AG04449 (cell line): ENCODE results near the gene THAP12.

ENCODE experiments used
- CTCF ChIA-PET: fragments of 350-600 bp; formaldehyde crosslinking; extraction: SDS; loops from one replicate; lab custom pipeline; 2021; ENCODE audit warnings: antibody characterized with exemption; lab: Yijun Ruan, JAX
- POLR2A ChIA-PET: fragments of 400-600, 350-600 bp; formaldehyde crosslinking; extraction: SDS; loops from one replicate; lab custom pipeline; 2020; ENCODE audit warnings: antibody characterized with exemption, inconsistent platforms; lab: Yijun Ruan, JAX
- DNase-seq: peaks from one replicate; pipeline ENCODE4 v3.0.0-alpha.2; 2010; ENCODE audit warnings: low read depth, low spot score
- H3K4me3 ChIP-seq: 2 replicates; pipeline ENCODE4 v1.5.1; 2011; ENCODE audit warnings: low read depth, mild to moderate bottlenecking, control low read depth, low read length
- TF ChIP-seq, protein P1 (sequence below): IDR thresholded peaks from one replicate; pipeline ENCODE4 v1.5.1; 2011; ENCODE audit warnings: mild to moderate bottlenecking, moderate library complexity, low read length, control low read depth, inconsistent platforms; ENCODE audit not compliant: insufficient read depth; ENCODE audit errors: missing control alignments

Gene THAP12

DNA sequence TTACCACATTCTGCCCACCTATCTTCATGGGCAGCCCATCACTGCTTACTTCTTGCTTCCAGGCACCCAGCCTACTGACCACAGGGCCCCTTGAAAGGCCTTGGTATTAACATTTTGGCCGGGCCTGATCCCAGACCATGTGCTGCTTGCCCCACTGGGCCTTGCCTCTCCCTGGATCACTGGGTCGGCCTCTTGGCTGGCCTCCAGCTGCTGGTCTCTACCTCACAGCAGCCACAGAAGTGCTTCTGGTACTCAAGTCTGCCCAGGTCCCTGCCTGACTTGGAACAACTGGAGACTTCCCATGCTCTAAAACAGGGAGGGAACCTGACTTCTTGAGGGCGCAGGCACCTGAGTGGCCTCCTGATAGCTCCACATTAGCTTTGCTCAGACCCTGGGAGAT, 63.6 kb downstream of the THAP12 start:
- CTCF ChIA-PET = interaction anchor here (0.8 to 13.1 kb wide), 16 partner anchors 7 to 595 kb away, joined by 3 to 207 read pairs (median 5); partner anchors contain the start of gene WNT11
- POLR2A ChIA-PET = no interaction called here
- TF ChIP-seq, protein P1, sequence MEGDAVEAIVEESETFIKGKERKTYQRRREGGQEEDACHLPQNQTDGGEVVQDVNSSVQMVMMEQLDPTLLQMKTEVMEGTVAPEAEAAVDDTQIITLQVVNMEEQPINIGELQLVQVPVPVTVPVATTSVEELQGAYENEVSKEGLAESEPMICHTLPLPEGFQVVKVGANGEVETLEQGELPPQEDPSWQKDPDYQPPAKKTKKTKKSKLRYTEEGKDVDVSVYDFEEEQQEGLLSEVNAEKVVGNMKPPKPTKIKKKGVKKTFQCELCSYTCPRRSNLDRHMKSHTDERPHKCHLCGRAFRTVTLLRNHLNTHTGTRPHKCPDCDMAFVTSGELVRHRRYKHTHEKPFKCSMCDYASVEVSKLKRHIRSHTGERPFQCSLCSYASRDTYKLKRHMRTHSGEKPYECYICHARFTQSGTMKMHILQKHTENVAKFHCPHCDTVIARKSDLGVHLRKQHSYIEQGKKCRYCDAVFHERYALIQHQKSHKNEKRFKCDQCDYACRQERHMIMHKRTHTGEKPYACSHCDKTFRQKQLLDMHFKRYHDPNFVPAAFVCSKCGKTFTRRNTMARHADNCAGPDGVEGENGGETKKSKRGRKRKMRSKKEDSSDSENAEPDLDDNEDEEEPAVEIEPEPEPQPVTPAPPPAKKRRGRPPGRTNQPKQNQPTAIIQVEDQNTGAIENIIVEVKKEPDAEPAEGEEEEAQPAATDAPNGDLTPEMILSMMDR = no peak
- no peak for DNase-seq
- H3K4me3 ChIP-seq = no peak overlapping the region

DNA sequence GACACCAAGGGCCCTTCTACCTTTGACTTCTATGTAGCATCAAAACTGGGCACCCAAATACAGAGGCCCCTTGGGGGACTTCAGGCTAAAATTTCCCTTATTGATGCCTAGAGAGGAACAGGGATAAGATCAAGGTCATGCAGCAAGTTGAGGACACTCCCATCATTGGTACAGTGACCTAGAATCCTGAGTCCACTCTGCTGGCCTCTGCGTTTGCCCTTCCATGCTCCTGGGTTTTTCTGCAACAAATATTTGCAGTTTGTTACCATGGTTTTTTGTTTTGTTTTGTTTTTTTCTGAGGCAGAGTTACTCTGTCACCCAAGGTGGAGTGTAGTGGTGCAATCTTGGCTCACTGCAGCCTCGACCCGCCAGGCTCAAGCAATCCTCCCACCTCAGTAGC, 64.2 kb downstream of the THAP12 start:
- ChIA-PET CTCF (interaction anchor here (0.8 to 13.1 kb wide), 8 partner anchors 10 to 510 kb away, joined by 3 to 207 read pairs (median 5); partner anchors contain the start of gene WNT11), POLR2A (no interaction called here)
- DNase-seq = no peak
- H3K4me3 ChIP-seq = no peak overlapping the region
- TF ChIP-seq, protein P1 = no peak

DNA sequence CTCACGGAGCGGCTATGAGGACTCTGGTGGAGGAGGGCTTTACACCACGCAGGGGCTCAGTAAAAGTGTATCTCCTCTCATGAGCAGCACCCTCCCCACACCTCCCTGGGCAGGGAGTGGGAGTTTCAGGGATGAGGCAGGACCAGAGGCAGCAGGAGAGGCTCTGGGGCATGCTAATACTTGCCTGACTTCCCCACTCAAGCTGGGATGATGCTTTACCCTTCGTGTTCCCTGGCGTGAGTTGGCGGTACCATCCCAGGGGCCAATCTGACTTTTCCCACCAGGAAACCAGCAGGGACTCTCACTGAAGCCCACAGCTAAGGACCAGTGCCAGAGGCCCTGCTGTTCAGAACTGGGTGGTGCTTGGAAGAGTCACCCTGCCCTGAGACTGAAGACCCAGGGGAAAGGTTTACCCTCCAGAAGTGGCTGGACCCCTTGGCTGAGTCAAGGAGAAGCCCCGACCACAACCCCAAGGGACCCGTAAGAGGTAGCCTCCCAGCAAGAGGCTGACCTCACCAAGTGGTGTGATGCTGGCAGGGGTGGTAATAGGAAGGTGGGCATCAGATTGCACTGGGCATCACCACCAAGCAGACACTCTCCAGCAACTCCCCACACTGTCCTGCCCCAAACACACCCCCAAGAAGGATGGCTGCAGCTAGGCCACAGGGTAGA, 65.6 kb downstream of the THAP12 start:
- no peak for DNase-seq
- H3K4me3 ChIP-seq = no peak overlapping the region
- TF ChIP-seq, protein P1 = no peak
- POLR2A ChIA-PET = no interaction called here
- CTCF ChIA-PET = interaction anchor here (1.0 to 3.5 kb wide), 6 partner anchors 8 to 513 kb away, joined by 3 to 37 read pairs (median 4); partner anchors contain the start of gene WNT11

DNA sequence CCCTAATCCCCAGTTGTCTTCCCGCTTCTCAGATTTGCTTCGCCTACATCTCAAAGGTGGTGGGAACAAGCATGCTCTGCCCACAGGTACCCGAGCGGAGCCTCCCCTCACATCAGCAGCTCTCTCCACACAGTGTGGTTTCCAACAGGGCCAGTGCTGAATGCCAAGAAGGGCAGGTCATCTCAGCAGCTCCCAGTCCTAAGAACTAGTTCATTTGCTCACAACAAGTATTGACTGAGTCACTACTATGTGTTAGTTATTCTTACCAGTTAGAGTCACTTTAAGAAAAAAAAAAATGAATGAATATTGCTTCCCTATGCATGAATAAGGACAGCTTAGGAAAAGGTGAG, 66.2 kb downstream of the THAP12 start:
- POLR2A ChIA-PET = no interaction called here

DNA sequence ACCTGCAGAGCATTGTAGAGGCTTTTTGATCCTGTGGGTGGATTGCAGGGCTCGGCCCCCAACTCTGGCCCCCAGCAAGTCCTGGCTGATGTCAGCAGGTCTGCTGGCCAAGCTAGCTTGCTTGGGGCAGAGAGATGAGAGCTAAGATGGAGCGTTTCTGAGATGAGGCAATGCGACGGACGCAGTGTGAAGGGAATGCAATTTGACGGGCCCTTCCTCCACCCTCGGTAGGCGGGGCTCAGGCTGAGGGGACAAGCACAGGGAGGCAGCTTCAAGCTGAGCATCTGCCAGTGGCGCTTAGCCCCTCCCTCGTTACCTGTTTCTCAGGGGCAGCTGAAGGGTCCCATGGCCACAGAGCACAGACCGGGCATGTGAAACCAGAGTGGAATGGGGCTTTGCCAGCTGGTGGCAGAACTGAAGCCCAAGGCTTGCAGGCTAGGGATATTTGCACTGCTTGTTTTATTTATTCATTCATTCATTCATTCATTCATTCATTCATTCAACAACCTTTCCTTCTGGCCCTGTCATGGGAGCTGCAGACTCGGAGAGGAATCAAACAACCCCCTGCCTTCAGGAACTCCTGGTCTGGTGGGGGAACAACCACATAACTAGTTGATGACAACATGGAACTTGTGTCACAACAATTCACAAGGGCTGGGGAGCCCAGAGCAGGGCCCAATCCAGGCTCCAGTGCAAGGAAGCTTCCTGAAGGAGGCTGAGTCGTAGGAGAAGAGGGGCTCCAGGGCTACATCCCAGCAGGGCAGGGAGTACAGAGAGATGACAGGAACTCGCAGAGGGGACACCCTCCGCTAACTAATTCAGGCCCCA, 66.8 kb downstream of the THAP12 start:
- DNase-seq = no peak

More for the DNA sequence above, 66.2 kb downstream of the THAP12 start:
- DNase-seq = peak; percentile 24
- TF ChIP-seq, protein P1 = no peak
- H3K4me3 ChIP-seq = no peak overlapping the region
- CTCF ChIA-PET = interaction anchor here (1.0 to 3.5 kb wide), 7 partner anchors 8 to 512 kb away, joined by 3 to 37 read pairs (median 4); partner anchors contain the start of gene WNT11

More for the DNA sequence above, 66.8 kb downstream of the THAP12 start:
- CTCF ChIA-PET = interaction anchor here (1.0 to 3.5 kb wide), 7 partner anchors 8 to 511 kb away, joined by 3 to 37 read pairs (median 4); partner anchors contain the start of gene WNT11
- TF ChIP-seq, protein P1 = no peak
- POLR2A ChIA-PET = no interaction called here
- no peak overlapping the region for H3K4me3 ChIP-seq
